ENCODE measurements around the gene TMEFF1.
A peak's percentile ranks its signal among the peaks of the same experiment; 100 is the strongest.

GRCh38 chr9:100472788-100473275, at the start of gene TMEFF1:
- TF ChIP-seq, protein P1, sequence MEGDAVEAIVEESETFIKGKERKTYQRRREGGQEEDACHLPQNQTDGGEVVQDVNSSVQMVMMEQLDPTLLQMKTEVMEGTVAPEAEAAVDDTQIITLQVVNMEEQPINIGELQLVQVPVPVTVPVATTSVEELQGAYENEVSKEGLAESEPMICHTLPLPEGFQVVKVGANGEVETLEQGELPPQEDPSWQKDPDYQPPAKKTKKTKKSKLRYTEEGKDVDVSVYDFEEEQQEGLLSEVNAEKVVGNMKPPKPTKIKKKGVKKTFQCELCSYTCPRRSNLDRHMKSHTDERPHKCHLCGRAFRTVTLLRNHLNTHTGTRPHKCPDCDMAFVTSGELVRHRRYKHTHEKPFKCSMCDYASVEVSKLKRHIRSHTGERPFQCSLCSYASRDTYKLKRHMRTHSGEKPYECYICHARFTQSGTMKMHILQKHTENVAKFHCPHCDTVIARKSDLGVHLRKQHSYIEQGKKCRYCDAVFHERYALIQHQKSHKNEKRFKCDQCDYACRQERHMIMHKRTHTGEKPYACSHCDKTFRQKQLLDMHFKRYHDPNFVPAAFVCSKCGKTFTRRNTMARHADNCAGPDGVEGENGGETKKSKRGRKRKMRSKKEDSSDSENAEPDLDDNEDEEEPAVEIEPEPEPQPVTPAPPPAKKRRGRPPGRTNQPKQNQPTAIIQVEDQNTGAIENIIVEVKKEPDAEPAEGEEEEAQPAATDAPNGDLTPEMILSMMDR (IDR thresholded peaks at IDR 0.05) = peak in 3 of 6 experiments; percentile 4 to 47 (median 19)
- no peak for TF ChIP-seq POLR2A (IDR thresholded peaks at IDR 0.05)

All from thyroid gland (tissue), 4 donors.